Activated CD8-positive, alpha-beta memory T cell treated with anti-CD3 and anti-CD28 coated beads for 36 hours (primary cell): ENCODE results near the gene RASL12. TPM values are rescaled to one million over a fixed set of nuclear protein-coding genes. Genes with fewer than 3 reads are reported as not detected.
"Not testable (repeated sequence)": the region's sequence is repeated elsewhere in the genome, so short reads cannot be mapped to it uniquely, and the experiment has no call there.

Experiments
- CTCF ChIA-PET: fragments of 350-600 bp; sonication (Branson Sonifier 250); formaldehyde crosslinking; loops from one replicate; lab custom pipeline; 2021; ENCODE audit warnings: antibody characterized with exemption; lab: Charles Lee
- POLR2A ChIA-PET: fragments of 350-600 bp; sonication (Branson Sonifier 250); formaldehyde crosslinking; loops from one replicate; lab custom pipeline; 2021; ENCODE audit warnings: antibody characterized with exemption; lab: Charles Lee
- total RNA-seq, 2 experiments: library from RNA; stranded (reverse); gene quantifications; one replicate each; pipeline ENCODE4 v1.2.3, GENCODE V29; 2021

RASL12 gene
- total RNA-seq, 2 experiments from 2014 or later: not detected

- ChIA-PET CTCF (interaction anchor here (1.6 kb wide), 1 partner anchor 27 kb away, joined by 5 read pairs; no protein-coding TSS in a partner anchor), POLR2A (no interaction called here)
These were observed 11.8 kb upstream of the RASL12 start for GRCh38 chr15:65079580-65079979.

GRCh38 chr15:65077981-65078352, 10.2 kb upstream of the RASL12 start:
- CTCF ChIA-PET: interaction anchor here (0.6 to 2.0 kb wide), 8 partner anchors 9 to 347 kb away, joined by 3 to 10 read pairs (median 3); no protein-coding TSS in a partner anchor

GRCh38 chr15:65077291-65077980, 9.6 kb upstream of the RASL12 start:
- ChIA-PET POLR2A (no interaction called here), CTCF (interaction anchor here (0.9 to 2.0 kb wide), 6 partner anchors 8 to 347 kb away, joined by 3 to 10 read pairs (median 4); no protein-coding TSS in a partner anchor)

More at GRCh38 chr15:65077981-65078352, 10.2 kb upstream of the RASL12 start:
- POLR2A ChIA-PET: no interaction called here

GRCh38 chr15:65076486-65077290, 8.9 kb upstream of the RASL12 start, which contains the start of gene KBTBD13:
Gene KBTBD13 (plus strand): TSS chr15:65076746. CDS start chr15:65076816, 70 bp downstream.
- CTCF ChIA-PET: interaction anchor here (0.6 to 1.5 kb wide), 3 partner anchors 8 to 11 kb away, joined by 3 to 6 read pairs (median 4); no protein-coding TSS in a partner anchor
- POLR2A ChIA-PET: no interaction called here

GRCh38 chr15:65075607-65076395, 8.0 kb upstream of the RASL12 start:
- CTCF ChIA-PET: interaction anchor here (0.6 kb wide), 1 partner anchor 11 kb away, joined by 6 read pairs; no protein-coding TSS in a partner anchor
- POLR2A ChIA-PET: not testable (repeated sequence)

- CTCF ChIA-PET, POLR2A ChIA-PET: not testable (repeated sequence)
These were observed 7.2 kb upstream of the RASL12 start for GRCh38 chr15:65074946-65075345.

- CTCF ChIA-PET: no interaction called here
- POLR2A ChIA-PET: no interaction called here
These were observed 4.8 kb upstream of the RASL12 start for GRCh38 chr15:65072617-65073016.

GRCh38 chr15:65072027-65072426, 4.2 kb upstream of the RASL12 start:
- CTCF ChIA-PET: no interaction called here

GRCh38 chr15:65071381-65071811, 3.6 kb upstream of the RASL12 start:
- POLR2A ChIA-PET: no interaction called here
- CTCF ChIA-PET: no interaction called here

More at GRCh38 chr15:65072027-65072426, 4.2 kb upstream of the RASL12 start:
- POLR2A ChIA-PET: no interaction called here

GRCh38 chr15:65069779-65070546, 2.2 kb upstream of the RASL12 start:
- POLR2A ChIA-PET: no interaction called here
- CTCF ChIA-PET: interaction anchor here (0.6 kb wide), 1 partner anchor 21 kb away, joined by 3 read pairs; no protein-coding TSS in a partner anchor

- ChIA-PET POLR2A (no interaction called here), CTCF (interaction anchor here (0.6 to 0.9 kb wide), 2 partner anchors 8 to 21 kb away, joined by 3 read pairs; no protein-coding TSS in a partner anchor)
These were observed 1.4 kb upstream of the RASL12 start for GRCh38 chr15:65069179-65069578.

GRCh38 chr15:65068403-65068788, 605 bp upstream of the RASL12 start:
- CTCF ChIA-PET: interaction anchor here (0.9 to 1.1 kb wide), 2 partner anchors 9 to 13 kb away, joined by 3 to 5 read pairs; no protein-coding TSS in a partner anchor
- POLR2A ChIA-PET: no interaction called here

GRCh38 chr15:65067317-65067644, 510 bp downstream of the RASL12 start:
- ChIA-PET CTCF (interaction anchor here (0.5 kb wide), 1 partner anchor 44 kb away, joined by 3 read pairs; no protein-coding TSS in a partner anchor), POLR2A (no interaction called here)

- POLR2A ChIA-PET: no interaction called here
- CTCF ChIA-PET: interaction anchor here (0.5 to 1.6 kb wide), 2 partner anchors 11 to 44 kb away, joined by 3 to 4 read pairs; no protein-coding TSS in a partner anchor
These were observed 1.0 kb downstream of the RASL12 start for GRCh38 chr15:65066635-65067316.

- CTCF ChIA-PET: interaction anchor here (0.9 to 1.6 kb wide), 2 partner anchors 12 to 32 kb away, joined by 3 to 4 read pairs; no protein-coding TSS in a partner anchor
- POLR2A ChIA-PET: no interaction called here
These were observed 1.7 kb downstream of the RASL12 start for GRCh38 chr15:65066001-65066634.

- POLR2A ChIA-PET: no interaction called here
- CTCF ChIA-PET: interaction anchor here (0.5 kb wide), 1 partner anchor 671 kb away, joined by 4 read pairs; no protein-coding TSS in a partner anchor
These were observed 5.1 kb downstream of the RASL12 start for GRCh38 chr15:65062726-65063125.

GRCh38 chr15:65062061-65062460, 5.7 kb downstream of the RASL12 start:
- POLR2A ChIA-PET: no interaction called here
- CTCF ChIA-PET: interaction anchor here (0.5 kb wide), 1 partner anchor 670 kb away, joined by 4 read pairs; no protein-coding TSS in a partner anchor
